ENCODE results near the gene DENND4A.

Gene DENND4A

DNA sequence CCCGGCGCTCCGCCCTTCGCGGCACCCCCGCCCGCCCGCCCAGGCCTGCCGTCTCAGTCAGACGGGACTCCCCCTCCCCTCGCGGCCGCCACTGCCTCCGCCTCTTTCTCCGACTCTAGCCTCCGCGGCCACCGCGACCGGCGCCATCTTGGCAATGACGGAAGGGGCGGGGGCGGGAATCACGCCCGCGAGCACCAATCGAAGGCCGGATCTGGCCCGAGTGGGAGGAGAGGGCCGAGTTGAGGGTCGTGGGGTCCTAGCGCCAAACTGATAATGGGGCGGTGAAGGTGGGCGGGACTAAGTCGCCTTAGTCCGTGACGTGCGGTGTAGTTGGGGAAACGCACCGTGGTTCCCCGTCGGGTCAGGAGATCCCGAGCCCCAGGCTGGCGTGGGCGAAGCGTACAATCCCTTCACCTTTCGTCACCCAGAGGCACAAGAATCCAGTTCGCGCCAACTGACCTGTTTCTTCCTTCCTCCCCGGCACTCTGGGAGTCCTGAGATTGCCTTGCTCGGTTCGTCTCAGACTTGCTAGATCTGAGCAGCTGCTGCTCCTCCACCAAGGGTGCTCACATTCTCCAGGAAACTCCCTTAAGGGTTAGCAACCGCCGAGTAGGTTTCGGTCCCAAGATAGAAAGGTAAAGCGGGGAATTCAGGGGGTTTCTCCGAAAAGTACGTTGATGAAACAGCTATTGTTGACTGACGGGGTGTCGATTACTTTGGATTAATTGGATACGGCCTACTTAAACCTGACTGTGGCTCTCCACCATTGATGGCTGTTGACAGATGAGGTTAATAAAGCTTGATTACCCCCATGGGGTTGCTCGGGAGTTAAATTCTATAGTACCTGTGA lies at the start of gene DENND4A:
Gene DENND4A (minus strand): TSS at position 156 of the 850 bp plus-strand sequence. CDS start 35,843 bp downstream, outside the sequence.
- peak; percentile 99 for DNase-seq

DNA sequence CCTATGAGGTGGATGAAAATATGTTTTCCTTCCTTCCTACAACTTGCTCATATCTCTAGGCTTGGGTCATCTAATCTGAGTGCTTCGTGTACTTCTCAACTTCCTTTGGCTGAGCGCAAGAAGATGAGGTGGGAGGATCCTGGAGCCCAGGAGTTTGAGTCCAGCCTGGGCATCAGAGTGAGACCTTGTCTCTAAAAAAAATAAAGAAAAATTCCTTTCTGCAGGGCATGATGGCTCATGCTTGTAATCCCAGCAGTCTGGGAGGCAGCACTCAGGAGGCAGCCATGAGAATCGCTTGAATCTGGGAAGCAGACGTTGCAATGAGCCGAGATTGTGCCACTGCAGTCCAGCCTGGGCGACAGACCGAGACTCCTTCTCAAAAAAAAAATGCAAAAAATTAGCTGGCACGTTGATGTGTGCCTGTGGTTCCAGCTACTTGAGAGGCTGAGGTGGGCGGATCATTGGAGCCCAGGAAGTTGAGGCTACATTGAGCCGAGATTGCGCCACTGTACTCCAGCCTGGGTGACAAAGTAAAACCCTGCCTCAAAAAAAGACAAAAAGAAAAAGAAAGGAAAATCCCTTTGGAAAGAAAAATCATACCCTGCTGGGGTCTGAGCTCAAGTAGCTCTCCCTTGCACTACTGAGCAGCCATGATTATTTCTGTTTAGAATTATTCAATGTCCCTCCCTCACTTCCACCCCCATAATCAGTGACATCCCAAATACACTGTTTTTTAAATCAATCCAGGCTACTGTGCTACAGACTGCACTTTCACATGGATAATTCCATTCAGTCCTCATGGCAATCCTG lies 49.2 kb upstream of the DENND4A start:
- no peak for DNase-seq

DNA sequence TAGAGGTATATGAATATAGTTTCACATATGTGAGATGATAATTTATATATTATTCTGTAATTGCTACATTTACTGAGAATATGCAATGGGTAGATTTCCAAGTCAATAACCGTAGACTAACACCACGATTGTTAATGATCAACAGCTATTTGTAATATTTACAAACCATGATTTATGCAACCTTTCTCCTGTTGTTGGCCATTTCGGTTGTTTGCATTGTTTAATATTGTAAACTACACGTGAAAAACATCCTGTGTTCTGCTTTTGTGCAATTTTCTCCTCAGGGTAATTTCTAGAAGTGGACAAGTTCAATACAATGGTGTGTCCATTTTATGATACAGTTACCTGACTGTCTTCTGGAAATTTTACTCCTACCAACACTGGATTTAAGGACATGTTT lies 47.9 kb upstream of the DENND4A start:
- no peak for DNase-seq

DNA sequence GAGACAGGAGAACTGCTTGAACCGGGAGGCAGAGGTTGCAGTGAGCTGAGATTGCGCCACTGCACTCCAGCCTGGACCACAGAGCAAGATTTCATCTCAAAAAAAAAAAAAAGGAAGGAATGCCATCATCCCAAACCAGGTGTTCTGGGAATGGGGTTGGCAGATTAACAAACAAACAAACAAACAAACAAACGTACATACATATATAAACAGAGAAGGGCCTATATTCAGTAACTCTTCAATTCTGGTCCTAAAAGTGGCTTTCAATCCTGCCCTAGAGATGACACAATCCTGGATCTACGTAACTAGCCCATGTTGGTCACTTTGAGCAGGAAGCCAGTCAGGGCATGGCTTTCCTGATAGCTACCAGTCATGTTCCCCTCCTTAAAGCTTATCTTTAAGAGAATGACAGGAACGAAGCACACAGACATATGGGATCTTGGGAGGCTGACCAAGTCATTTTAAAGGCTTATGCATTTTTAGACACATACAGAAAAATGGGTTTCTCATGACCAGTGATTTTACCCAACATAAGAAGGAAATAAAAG lies 47.3 kb upstream of the DENND4A start:
- DNase-seq = no peak

DNA sequence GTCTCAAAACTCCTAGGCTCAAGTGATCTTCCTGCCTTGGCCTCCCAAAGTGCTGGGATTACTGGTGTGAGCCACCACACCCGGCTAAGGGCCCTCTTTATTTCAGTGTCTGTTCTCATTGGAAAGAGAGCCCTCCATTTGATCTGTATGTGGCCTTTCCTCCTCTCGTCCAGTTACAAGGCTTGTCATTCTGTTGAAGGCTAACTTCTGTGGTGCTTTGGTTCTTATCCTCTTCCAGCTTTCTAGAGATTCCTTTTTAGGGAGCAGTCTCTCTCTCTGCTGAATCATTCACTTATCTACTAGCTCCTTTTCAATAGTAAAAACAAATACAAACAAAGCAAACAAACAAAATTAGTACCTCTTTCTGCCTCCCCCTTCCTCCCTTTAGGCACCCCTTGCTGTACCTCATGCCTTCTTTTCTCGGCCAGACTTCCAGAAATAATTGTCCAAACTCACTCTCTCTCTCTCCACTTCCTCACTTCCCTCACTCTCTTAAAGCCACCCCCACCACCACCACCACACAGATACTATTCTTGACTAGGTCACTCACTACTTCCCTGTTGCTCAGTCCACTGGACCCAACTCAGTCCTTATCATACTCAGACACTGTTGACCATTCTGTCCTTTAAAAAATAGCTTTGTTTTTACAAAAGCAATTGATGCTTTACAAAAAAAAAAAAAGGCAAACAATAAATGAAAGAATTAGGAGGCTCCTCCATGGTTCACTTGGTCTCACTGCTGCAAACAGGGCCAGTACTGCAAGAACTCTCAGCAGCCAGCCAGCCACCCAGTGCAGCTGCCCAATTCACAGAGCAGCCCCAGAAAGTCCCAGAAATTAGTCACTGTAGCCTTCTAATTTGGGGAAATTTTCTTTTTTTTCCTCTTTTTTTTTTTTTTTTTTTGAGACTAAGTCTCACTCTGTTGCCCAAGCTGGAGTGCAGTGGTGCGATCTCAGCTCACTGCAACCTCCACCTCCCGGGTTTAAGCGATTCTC lies 45.5 kb upstream of the DENND4A start:
- DNase-seq = no peak

DNA sequence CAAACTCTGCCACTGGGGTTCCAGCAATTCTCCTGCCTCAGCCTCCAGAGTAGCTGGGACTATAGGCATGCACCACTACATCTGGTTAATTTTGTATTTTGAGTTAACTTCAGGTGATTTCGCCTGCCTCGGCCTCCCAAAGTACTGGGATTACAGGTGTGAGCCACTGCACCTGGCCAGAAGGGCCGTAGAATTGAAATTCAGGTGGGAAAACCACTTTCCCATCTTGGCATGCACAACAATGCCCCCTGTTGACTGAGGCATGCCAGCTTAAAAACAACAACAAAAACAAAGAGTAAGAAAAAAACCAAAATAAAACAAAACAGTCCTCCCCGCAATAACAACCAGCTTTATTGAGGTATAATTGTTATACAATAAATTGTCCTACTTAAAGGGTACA lies 44.6 kb upstream of the DENND4A start:
- peak in 1 of 2 donors; percentile 35 for DNase-seq

DNA sequence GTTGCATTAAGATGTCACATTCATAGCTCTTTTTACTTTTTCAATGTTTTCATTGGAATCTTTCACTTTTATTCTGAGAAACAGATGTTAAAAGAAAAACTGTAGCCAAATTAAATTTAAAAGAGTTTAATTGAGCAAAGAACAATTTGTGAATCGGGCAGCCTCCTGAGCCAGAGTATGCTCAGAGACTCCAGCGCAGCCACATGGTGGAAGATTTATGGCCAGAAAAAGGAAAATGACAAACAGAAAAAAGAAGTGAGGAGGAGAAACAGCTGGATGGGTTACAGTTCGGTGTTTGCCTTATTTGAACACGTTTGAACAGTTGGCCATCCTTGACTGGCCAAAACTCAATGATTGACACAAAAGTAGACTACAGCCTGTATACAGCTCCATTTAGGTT lies 43.4 kb upstream of the DENND4A start:
- no peak for DNase-seq

DNA sequence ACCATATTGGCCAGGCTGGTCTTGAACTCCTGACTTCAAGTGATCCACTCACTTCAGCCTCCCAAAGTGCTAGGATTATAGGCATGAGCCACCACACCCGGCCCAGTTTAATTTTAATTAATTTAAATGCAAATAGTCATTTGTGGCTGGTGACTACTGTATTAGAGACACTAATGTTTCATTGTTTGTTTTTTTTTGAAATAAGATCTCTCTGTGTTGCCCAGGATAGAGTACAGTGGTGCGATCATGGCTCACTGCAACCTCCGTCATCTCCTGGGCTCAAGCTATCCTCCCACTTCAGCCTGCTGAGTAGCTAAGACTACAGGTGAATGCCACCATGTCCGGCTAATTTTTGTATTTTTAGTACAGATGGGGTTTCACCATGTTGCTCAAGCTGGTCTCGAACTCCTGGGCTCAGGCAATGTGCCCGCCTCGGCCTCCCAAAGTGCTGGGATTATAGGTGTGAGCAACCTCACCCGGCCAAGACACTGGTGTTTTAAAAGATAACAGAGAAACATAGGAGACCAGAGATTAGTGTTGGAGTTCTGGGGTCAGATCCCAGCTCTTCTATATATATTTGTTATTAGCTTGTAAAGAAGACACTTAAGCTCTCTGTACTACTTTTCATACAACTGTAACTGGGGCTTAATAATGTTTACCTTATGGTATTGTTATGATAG lies 42.6 kb upstream of the DENND4A start:
- DNase-seq = no peak

DNA sequence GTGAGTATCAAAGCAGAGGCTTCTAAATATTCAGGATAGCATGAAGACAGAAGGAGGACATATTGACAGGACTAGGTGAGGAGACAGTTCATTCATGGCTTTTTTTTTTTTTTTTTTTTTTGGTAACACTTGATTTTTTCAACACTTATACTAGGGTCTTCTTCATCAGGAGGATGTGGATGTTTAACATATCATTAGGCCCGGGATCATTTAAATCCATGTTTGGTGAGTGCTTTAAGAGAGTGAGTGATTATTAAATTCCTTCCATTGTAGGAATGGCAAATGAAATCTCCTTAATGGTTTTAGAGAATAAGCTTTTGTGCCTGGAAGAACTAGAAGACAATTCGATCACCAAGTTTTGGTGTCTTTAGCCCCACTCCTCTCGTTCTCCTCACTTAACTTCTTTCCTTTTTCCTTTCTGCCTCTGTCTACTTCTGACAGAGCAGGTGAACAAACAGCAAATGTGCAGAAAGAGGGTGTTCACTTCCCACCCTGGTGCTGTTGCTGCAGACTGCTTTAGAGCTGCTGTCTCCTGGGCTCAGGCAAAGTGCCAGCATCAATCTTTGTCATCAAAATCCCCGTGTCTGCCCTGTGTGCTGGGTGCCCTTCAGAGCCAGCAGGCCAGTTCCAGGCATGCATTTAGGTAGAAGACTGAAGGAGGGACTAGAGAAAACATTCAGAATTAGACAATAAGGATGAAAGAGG lies 41.6 kb upstream of the DENND4A start:
- peak in 1 of 2 donors; percentile 24 for DNase-seq

DNA sequence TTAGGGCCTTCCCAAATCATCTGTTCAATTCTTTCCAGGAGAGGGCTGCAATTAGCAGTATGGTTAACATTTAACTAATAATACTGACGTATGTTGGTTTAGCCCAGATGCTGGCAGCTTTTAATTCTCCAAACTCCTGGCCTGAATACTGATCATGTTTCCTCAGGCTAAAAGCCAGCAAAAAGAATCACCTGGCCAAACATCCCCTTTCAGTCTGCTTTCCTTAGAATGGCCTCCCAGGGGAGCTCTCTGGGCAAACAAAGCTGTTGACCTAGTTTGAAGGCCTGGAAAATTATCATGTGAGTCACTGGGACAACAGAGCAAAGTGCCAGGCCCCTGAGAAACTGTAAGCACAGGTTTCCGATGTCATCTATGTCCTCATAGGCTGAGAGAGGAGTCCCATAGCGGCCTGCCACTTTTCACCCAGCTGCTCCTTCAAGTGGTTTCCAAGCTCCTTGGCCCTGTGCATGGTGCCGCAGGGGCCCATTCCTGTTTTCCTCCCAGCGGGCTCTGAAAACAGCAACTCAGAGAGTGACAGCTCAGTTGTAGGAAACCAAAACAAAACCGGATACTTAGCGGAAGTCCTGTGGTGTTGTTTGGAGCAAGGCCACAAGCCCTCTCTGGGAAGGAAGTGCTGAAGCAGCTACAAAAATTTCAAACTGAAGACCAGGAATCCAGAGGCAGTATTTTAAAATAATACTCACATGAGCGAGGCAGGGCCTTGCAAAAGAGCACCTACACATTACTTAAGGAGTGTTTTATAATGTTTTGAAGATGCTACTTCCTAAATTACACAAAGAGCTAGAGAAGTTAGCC lies 40.7 kb upstream of the DENND4A start:
- DNase-seq = peak; percentile 52 to 70

DNA sequence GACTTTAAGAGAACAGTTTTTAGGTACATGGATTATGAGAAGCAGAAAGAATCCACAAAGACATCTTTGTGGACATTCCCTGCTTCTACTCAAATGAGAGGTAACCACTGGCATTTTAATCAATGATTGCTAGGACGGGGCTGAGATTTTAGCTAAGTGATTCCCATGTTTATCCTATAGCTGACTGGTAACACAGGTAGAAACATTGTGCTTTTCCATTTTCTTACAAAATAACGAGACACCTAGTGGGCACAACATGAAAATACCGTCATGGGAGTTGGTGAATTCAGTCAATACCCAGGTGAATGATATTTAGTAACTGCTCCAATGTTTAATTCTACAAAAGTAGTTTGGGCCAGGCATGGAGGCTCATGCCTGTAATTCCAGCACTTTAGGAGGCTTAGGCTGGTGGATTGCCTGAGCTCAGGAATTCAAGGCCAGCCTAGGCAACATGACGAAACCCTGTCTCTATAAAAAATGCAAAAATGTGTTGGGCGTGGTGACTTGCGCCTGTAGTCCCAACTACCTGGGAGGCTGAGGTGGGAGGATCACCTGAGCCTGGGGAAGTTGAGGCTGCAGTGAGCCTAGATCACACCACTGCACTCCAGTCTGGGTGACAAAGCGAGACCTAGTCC lies 37.2 kb upstream of the DENND4A start:
- peak; percentile 39 to 76 for DNase-seq

DNA sequence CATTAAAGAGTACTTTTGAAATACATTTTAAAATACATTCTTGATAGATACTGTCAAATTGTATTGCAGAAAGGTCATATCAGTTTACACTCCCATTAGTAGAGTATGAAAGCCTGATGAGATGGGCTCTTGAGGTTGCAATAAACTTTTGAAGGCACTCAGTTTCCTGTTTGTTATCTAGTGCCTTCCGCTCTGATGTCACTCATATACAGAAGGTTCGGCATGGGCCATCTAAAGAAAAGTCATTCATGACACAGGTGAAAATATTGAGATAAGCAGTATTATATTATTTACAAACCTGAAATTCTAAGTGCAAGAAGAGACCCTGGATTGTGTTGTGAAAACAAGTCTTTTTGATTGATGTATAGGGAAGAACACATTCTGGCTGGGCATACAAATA lies 36.5 kb upstream of the DENND4A start:
- DNase-seq = peak; percentile 58 to 86

DNA sequence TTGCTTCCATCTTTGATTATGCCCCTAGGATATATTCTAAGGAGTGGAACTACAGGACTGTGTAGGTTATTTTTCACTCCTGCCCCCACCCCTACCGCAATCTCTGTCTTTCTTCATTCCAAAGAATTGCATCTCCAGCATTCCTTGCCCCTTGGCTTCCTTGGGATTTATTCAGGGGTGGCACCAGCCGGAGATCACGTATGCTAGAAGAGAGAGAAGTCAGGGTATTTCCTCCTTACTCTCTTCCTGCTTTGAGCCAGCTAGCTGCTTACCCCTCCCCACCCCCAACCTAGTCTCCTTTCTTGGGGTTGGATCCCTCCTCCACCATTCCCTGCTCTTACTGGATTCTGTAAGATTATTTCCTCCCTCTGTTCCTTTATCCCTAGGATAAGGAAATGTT lies 35.0 kb upstream of the DENND4A start:
- peak in 1 of 2 donors; percentile 45 for DNase-seq

DNA sequence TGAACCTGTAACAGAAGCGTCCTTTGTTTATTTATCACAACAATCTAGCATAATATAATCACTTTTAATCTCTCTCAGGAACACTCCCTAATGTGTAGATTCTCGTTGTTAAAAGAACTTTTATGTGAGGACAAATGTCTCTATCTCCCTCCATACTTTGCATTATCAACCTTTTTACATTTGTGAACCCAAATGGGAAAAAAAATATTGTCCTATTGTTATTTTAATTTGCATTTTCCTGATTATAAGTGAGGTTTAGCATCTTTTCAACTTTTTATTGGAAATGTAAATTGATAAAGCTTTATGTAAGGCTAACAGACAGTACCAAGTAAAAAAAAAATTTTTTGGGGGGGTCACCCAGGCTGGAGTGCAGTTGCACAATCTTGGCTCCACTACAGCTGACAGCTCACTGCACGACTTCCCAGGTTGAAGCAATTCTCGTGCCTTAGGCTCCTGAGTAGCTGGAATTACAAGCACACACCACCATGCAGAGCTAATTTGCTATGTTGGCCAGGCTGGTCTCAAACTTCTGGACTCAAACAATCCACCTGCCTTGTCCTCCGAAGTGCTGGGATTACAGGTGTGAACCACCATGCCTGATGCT lies 33.0 kb upstream of the DENND4A start:
- DNase-seq = no peak

DNA sequence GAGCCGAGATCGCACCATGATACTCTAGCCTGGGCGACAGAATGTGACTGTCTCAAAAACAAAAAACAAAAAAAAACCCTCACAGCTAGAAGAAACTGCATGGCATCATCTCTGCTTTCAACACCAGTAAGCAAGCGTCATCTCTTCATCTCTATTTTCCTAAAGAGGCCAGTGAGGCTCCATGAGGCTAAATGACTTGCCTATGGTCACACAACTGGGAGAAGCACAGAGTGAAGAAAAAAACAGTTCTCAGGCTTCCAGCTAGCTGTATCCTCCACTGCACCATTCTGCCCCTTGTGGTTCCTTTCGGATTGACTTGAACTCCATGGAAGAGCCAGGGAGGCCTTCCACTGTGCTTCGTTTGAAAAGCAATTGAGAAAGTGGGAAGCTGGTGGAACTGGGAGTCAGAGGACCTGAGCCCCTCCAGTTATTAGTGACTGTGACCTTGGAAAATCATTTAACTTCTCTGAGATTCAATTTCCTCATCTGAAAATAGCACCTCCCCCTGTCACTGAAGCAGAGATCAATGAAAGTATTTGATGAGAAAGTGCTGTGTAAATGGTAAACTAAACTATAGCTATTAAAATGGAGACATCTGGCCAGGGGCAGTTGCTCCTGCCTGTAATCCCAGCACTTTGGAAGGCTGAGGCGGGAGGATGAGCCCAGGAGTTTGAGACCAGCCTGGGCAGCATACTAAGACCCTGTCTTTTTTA lies 32.1 kb upstream of the DENND4A start:
- DNase-seq = peak in 1 of 2 donors; percentile 31

DNA sequence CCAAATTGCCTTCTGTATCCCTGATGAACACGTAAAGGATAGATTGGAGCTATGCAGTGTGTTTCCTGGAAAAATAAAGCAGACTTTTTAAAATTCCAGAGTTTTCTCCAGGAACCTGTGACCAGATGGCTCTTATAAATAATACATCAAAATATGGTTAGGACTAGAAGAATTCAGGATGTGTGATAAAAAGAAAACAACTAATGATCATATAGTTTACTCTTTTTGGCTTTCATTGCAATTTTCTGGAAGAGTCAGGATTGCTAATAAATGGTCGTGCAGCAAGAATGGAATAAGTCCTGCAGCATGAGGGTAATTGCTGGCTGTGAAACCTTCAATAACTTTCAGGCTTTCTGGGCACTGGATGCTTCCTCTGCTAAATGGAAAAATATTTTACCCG lies 30.2 kb upstream of the DENND4A start:
- DNase-seq = no peak

DNA sequence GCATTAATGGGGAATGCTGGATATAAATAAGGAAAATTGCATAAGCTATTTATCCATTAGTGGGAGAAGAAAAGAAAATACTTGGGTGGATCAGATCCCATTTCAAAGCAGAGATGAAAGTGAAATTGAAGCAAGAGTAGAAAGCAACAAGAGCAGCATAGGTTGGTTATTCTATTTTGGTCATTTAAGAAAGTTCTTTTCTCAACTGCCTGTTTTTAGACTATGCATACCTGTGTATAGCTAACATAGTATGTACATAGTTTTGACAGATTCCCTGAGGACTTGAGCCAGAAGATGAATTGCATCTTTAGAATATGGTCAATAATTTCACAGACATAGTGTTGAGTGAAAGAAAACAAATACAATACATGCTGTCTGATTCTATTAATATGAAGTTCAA lies 29.0 kb upstream of the DENND4A start:
- no peak for DNase-seq

DNA sequence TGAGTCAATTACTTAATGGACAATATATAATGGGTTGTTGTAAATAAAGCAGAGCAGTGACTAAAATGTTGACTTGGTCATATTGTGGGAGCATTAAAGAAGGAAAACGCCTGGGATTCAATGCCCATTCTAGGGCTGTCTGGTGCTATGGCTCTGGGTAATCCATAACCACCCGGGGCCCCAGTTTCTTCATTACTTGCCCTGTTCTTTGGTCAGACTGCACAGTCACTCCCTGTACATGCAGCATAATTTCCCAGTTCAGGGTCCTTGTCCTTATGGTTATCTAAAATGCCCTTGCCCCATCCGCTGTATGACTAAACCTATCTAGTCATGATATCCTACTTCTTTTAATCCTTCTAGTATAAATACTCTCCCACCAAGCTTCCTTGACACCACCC lies 27.5 kb upstream of the DENND4A start:
- no peak for DNase-seq
